22Rv1 (cell line): Measurements from ENCODE around the gene USP40.

Experiments
- ZFX ChIP-seq: fragments of 450-650 bp; IDR thresholded peaks from 2 replicates; pipeline ENCODE4 v1.6.1; 2017; ENCODE audit warnings: antibody characterized with exemption, borderline replicate concordance
- TF ChIP-seq, protein P1 (sequence below): fragments of 450-650 bp; IDR thresholded peaks from 2 replicates; pipeline ENCODE4 v1.5.1; 2017; ENCODE audit warnings: mild to moderate bottlenecking

DNA sequence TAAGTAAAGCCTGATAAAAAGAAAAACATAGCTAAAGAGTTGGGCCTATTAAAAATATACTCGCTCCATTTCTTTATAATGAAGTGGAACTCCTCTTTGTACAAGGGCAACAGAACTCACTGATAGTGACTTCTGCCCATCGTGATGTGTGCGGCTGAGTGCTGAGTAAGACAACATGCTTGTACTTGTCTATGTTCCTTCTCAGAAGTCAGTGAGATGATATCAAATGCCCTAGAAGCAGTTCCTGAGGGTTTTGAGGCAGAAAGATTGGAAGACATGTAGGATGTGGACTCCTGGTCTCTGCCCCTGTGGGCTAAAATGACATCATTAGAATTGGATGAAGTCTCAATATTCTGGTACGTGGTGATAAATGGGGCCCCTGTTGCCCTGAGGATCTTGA lies 73.8 kb downstream of the USP40 start:
- TF ChIP-seq, protein P1, sequence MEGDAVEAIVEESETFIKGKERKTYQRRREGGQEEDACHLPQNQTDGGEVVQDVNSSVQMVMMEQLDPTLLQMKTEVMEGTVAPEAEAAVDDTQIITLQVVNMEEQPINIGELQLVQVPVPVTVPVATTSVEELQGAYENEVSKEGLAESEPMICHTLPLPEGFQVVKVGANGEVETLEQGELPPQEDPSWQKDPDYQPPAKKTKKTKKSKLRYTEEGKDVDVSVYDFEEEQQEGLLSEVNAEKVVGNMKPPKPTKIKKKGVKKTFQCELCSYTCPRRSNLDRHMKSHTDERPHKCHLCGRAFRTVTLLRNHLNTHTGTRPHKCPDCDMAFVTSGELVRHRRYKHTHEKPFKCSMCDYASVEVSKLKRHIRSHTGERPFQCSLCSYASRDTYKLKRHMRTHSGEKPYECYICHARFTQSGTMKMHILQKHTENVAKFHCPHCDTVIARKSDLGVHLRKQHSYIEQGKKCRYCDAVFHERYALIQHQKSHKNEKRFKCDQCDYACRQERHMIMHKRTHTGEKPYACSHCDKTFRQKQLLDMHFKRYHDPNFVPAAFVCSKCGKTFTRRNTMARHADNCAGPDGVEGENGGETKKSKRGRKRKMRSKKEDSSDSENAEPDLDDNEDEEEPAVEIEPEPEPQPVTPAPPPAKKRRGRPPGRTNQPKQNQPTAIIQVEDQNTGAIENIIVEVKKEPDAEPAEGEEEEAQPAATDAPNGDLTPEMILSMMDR: no peak
- TF ChIP-seq ZFX: no peak
